GM18951 (cell line): ENCODE measurements around the gene CTTNBP2NL.

Source experiments
- POLR2A ChIP-seq: IDR thresholded peaks from 4 replicates; pipeline ENCODE4 v1.6.1; 2011; ENCODE audit warnings: mild to moderate bottlenecking; ENCODE audit not compliant: insufficient read length, insufficient read depth; ENCODE audit errors: extremely low read depth
- in situ Hi-C: fragments of 300-500 bp; cut with MboI; formaldehyde crosslinking; loops from one replicate; pipeline ENCODE4 v1.12.0; 2022; ENCODE audit warnings: low sequenced_read_pairs, mixed read lengths, inconsistent platforms; ENCODE audit not compliant: unreplicated experiment

The CTTNBP2NL gene

DNA sequence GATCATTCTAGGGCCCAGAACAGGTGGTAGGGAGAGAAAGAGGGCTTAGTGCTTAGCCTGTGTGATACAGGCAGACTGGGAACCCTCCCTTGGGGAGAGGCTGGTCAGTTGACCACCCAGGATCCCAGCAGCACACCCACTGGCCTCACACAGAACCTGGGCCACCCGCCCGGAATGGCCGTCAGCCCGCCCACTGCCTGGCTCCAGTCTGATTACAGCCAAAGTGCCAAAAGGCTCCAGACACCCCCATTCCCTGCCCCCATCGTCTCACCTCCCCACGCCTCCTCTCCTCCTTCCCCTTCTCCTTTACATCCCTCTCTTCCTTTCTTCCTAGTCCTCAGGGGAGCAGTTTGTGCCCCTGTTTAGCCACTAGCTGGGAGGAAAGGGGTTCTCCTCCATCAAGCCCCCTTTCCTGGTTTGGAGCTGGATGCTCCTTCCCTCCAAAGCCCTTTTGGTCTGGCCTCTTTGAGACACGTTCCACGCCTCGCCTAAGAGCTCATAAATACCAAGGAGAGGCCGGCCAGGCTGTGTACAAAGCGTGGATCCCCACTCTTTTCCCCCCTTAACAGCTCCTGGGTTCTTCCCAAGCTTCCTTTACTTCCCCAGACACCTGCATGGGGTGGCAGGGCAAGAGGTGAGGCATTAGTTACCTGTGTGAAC, 108.1 kb downstream of the CTTNBP2NL start:
- TF ChIP-seq POLR2A = no peak
- in situ Hi-C loops = loop anchor here (10.0 to 25.0 kb wide), 2 partner anchors 111 to 183 kb away; partner anchors contain the start of genes CAPZA1 and ST7L

DNA sequence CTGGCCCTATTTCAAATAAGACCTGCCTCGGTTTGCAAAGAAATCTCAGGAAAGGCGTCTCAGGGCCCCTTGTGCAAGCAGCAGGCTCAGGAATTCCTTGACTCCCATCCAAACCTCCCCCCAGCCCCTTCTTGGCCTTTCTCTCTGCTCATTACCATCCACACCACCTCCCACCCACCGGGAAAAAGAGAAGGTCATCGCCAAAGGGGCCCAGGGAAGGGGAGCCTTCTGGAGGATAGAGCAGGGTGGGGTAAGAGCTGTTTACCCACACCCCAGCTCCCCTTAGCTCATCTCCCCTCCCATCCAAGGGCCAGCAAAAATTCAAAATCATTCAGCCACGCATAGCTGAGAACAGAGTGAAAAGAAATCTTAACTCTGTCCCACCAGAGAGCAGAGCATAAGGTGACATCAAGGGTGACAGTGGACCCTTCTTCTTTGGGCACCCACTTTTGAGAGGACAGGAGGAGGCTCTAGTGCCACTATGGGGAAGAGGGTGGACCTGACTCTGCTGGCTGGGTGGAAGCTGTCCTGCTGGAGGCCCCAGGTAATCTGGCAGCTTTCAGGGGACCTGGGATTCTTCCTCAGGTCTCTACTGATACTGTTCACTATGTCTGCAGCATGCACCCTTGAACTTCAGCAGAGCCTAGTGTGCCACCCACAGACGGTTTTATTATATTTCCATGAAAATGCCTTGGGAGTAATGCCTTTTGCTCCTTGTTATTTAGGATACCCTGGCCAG, 108.8 kb downstream of the CTTNBP2NL start:
- TF ChIP-seq POLR2A = no peak
- in situ Hi-C loops = loop anchor here (10.0 to 25.0 kb wide), 2 partner anchors 110 to 182 kb away; partner anchors contain the start of genes CAPZA1 and ST7L

DNA sequence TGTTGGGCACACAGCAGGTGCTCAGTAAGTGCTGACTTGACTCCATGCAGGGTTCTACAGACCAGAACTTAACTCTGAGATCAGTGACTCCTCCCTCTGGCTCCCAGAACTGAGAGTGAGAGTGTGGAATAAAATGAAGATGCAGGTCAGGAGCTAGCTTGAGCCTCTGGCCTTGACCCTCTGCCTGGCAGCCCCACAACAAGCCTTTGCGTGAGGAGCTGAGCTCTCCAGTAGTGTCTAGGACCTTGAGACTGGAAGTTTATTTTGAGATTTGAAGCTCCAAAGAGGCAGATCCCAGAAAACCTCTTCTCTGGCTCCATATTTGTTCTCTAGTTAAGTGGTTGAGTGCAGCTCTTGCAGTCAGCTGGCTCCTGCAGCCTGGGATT, 109.4 kb downstream of the CTTNBP2NL start:
- no peak for TF ChIP-seq POLR2A

DNA sequence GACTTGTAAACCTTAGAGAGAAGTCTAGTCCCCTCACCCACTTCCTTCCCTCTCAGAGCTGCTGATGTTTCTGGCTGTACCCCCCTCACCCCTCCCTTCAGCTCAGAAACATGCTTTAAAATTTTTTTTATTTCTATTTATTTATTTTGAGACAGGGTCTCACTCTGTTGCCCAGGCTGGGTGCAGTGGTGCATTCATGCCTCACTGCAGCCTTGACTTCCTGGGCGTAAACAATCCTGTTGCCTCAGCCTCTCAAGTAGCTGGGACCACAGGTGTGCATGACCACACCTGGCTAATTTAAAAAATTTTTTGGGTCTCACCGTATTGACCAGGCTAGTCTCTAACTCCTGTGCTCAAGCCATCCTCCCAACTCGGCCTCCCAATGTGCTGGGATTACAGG, 109.9 kb downstream of the CTTNBP2NL start:
- TF ChIP-seq POLR2A = no peak
- in situ Hi-C loops = loop anchor here (10.0 to 25.0 kb wide), 2 partner anchors 109 to 181 kb away; partner anchors contain the start of genes CAPZA1 and ST7L

More for the DNA sequence above, 109.4 kb downstream of the CTTNBP2NL start:
- in situ Hi-C loops = loop anchor here (10.0 to 25.0 kb wide), 2 partner anchors 109 to 182 kb away; partner anchors contain the start of genes CAPZA1 and ST7L

DNA sequence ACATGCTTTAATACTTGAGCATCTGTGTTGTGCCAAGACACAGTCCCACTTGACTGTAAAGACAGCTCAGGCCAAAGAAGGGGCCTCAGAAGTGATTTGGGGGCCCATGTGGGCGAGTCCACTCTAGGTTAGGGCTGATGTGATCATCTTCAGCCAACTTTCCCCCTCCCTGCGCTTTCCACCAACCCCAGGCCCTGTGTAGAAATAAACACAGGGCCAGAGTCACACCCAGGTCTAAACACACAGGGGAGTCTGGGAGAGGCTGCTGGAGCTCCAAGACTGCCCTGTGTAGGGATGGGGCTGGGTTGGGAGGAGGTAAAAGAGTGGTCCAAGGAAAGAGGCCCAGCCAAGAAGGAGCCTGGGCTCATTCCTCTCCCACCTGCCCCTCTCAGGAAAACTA, 110.3 kb downstream of the CTTNBP2NL start:
- TF ChIP-seq POLR2A = no peak
- in situ Hi-C loops = loop anchor here (10.0 to 25.0 kb wide), 2 partner anchors 108 to 181 kb away; partner anchors contain the start of genes CAPZA1 and ST7L

DNA sequence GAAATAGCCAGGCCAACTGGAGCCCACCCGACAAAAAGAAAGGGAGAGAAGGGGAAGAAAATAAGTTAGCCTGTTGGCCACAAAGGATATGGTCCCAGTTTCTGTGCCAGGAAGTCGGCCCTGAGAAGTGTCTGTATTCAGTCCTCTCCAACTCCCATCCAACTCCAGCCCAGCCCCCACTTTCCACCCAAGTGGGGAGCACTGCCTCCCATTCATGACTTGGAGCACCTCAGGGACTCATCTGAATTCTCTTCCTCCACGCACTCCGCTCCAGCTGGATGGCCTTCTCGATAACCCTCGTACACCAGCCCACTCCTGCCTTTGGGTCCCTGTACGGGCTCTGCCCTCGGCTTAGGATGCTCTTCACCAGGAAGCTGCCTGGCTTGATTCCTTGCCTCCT, 110.7 kb downstream of the CTTNBP2NL start:
- in situ Hi-C loops = loop anchor here (10.0 to 25.0 kb wide), 2 partner anchors 108 to 181 kb away; partner anchors contain the start of genes CAPZA1 and ST7L
- TF ChIP-seq POLR2A = no peak

DNA sequence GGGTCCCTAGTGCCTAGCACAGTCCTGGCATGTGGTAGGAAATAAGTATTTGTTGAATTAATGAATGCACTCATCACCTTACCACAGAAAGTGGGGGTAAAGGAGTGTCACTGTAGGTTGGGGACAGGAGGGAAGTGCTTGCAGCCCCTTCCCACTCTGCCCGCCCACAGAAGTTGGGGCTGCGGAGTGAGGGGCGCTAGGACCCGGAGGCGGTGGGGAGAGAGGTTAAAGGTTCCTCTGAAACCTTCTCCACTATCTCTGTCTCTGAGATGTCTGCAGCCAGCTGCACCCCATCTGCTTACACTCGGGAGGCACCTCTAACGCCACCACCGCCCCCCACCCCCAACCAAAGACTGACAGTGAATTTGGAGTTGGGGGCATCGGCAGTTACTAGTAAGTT, 111.3 kb downstream of the CTTNBP2NL start:
- TF ChIP-seq POLR2A = no peak
- in situ Hi-C loops = loop anchor here (10.0 to 25.0 kb wide), 2 partner anchors 107 to 180 kb away; partner anchors contain the start of genes CAPZA1 and ST7L

DNA sequence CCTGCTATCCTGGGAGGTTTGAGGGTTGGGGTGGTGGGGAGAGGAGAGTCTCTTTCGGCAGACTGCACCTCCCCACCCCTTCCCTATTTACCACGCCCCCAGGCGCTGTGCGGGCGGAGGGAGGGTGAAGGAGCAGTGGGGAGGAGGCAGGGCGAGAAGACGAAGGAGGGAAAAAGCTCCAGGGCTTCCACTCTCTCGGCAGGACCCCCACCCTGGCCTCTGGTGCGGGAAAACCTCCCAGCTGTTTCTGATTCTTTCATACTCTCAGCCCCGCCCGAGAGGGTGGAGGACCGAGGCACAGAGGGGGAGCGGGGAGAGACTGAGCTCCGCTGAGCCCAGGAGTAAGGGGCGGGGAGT, 111.9 kb downstream of the CTTNBP2NL start:
- TF ChIP-seq POLR2A = no peak
- in situ Hi-C loops = loop anchor here (10.0 to 25.0 kb wide), 2 partner anchors 107 to 179 kb away; partner anchors contain the start of genes CAPZA1 and ST7L

DNA sequence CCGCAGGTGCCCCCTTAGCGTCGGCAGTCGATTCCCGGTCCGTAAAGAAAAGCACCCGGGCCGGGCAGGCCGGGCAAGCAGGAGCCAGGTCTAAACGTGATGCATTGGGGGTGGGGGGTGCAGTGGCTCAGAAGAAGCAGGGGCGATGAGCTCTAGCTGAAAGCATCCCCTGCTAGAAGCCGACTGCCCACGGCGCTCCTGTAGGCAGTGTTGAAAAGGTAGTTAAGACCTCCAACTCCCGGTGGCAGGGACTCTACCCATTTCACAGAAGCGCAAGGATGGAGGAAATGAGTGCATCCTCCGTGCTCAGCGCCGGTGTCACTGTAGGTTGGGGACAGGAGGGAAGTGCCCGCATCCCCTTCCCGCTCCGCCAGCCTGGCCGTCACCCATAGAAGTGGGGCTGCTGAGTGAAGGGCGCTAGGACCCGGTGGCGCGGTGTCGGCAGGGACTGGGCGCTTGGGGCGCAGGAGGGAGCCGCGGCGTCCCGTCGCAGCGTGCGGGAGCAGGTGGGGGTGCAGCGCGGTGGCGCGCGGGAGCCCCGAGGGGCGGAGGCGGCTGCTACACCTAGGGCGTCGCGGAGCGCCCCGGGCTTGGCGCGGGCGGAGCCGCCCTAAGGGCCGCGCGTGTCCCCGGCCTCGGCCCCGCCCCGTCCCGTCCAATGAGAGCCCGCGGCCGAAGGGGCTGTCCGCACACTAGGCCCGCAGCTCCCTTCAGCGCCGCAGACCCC, 112.4 kb downstream of the CTTNBP2NL start, which contains the start of gene WNT2B:
Gene WNT2B, plus strand, starts transcription at position 688 of the 727 bp plus-strand sequence. CDS start 298 bp downstream, outside the sequence.
- no peak for TF ChIP-seq POLR2A
- in situ Hi-C loops = loop anchor here (10.0 to 25.0 kb wide), 2 partner anchors 106 to 179 kb away; partner anchors contain the start of genes CAPZA1 and ST7L

DNA sequence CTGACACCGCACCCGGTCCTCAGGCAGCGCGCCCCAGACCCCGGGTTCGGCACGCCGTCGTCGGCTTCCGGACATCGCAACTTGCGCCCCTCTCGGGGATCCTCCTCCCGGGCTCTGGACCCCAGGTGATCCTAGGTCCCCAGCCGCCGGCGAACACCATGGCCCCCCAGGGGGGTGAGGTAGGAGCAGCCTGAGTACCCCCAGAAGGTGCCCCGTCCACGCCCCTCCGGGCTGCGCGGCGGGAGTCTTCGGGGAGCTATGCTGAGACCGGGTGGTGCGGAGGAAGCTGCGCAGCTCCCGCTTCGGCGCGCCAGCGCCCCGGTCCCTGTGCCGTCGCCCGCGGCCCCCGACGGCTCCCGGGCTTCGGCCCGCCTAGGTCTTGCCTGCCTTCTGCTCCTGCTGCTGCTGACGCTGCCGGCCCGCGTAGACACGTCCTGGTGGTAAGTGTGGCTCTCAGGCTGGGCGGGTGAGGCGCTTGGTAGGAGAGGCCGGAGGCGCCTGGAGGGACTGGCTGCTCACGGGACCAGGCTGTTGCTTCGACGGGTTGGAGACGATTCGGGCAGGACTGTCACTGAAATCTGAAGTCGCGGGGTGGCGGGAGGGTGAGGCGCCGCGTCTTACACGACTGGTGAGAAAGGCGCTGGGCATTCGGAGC, 113.1 kb downstream of the CTTNBP2NL start:
- in situ Hi-C loops = loop anchor here (10.0 to 25.0 kb wide), 2 partner anchors 106 to 178 kb away; partner anchors contain the start of genes CAPZA1 and ST7L
- no peak for TF ChIP-seq POLR2A

DNA sequence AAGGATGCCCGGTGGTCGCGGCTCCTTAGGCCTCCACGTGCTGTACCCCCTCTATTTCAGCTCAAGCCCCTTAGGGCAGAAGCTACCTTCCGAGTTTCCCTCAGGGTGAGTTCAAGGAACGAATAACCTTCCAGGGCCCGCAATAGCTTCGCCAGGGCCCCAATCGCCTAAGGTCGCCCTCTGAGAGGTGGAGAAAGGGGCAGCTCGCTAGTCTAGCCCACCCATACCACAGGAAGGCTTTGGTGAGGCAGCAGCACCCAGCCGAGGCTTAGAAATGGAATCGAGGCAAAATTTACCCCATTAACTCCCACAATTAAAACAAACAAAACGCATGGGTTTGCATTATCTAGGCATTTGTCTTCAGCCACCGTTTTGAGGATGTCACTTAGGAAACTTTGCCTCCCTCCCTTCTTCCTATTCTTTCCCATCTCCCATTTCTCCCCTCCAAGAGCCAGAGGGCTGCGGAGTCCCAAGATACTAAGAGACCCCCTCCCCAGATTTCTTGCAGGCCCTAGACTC, 113.7 kb downstream of the CTTNBP2NL start:
- no peak for TF ChIP-seq POLR2A

DNA sequence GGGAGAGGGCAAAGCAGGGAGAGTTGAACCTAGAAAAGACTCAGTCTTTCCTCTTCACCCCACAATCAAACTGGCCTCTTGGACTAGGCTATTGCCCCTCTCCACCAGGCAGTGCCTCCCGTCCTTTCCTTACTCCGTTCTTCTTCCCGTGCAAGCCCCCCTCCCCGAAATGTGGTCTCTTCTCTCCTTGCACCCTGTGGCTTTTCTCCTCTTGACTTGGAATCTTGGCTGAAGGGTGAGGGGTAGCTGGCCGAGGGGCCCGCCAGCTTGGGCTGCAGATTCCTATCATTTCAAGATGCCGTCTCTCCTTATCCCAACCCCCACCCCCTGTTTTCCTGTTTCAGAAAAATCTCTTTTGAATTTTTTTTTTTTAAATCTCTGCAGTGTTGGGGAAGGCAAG, 114.3 kb downstream of the CTTNBP2NL start:
- in situ Hi-C loops = loop anchor here (25.0 kb wide), 1 partner anchor 177 kb away; no protein-coding TSS in a partner anchor
- TF ChIP-seq POLR2A = no peak

More for the DNA sequence above, 113.7 kb downstream of the CTTNBP2NL start:
- in situ Hi-C loops = loop anchor here (10.0 to 25.0 kb wide), 2 partner anchors 105 to 178 kb away; partner anchors contain the start of genes CAPZA1 and ST7L
